Measurements from ENCODE around the gene ARFGEF3.

GRCh38 chr6:138287144-138287955 lies 125.6 kb downstream of the ARFGEF3 start:
- peak; percentile 74 to 88 for TF ChIP-seq RAD21 (IDR thresholded peaks at IDR 0.05)
- TF ChIP-seq TAF1 (conservative IDR thresholded peaks at IDR 0.05) = no peak
- TF ChIP-seq CTCF (IDR thresholded peaks at IDR 0.05; ENCODE audit: low read depth, low read length, missing input control) = peak; percentile 77
- no peak for TF ChIP-seq SP1 (IDR thresholded peaks at IDR 0.05)
- TF ChIP-seq ATF3 (IDR thresholded peaks at IDR 0.05) = no peak
- no peak for TF ChIP-seq EGR1 (IDR thresholded peaks at IDR 0.05; ENCODE audit: low read depth in 2 of 2)
- no peak for TF ChIP-seq HNF4A (conservative IDR thresholded peaks at IDR 0.05)
- no peak for TF ChIP-seq YY1 (IDR thresholded peaks at IDR 0.05)
- TF ChIP-seq RXRA (IDR thresholded peaks at IDR 0.05) = peak in 1 of 2 donors; percentile 22
- TF ChIP-seq MAX (IDR thresholded peaks at IDR 0.05) = no peak
- no peak for TF ChIP-seq ZBTB33 (IDR thresholded peaks at IDR 0.05)
- TF ChIP-seq REST (IDR thresholded peaks at IDR 0.05) = no peak
- TF ChIP-seq JUND (IDR thresholded peaks at IDR 0.05) = no peak
